ENCODE measurements around the gene PROCA1.
"Not testable (repeated sequence)": the region's sequence is repeated elsewhere in the genome, so short reads cannot be mapped to it uniquely, and the experiment has no call there.

The PROCA1 gene

GRCh38 chr17:28744104-28744971, 32.6 kb upstream of the PROCA1 start:
- DNase-seq (ENCODE audit: low read depth) = peak; percentile 45

GRCh38 chr17:28743243-28744103, 31.8 kb upstream of the PROCA1 start, which contains the start of gene TRAF4:
Gene TRAF4 (plus strand): TSS chr17:28744011. CDS start chr17:28744113, 102 bp downstream.
- peak; percentile 66 for DNase-seq (ENCODE audit: low read depth)

- DNase-seq (ENCODE audit: low read depth) = no peak
Measured at GRCh38 chr17:28741358-28742349, 30.0 kb upstream of the PROCA1 start.

GRCh38 chr17:28740406-28741357, 29.0 kb upstream of the PROCA1 start:
- DNase-seq (ENCODE audit: low read depth) = no peak

DNA sequence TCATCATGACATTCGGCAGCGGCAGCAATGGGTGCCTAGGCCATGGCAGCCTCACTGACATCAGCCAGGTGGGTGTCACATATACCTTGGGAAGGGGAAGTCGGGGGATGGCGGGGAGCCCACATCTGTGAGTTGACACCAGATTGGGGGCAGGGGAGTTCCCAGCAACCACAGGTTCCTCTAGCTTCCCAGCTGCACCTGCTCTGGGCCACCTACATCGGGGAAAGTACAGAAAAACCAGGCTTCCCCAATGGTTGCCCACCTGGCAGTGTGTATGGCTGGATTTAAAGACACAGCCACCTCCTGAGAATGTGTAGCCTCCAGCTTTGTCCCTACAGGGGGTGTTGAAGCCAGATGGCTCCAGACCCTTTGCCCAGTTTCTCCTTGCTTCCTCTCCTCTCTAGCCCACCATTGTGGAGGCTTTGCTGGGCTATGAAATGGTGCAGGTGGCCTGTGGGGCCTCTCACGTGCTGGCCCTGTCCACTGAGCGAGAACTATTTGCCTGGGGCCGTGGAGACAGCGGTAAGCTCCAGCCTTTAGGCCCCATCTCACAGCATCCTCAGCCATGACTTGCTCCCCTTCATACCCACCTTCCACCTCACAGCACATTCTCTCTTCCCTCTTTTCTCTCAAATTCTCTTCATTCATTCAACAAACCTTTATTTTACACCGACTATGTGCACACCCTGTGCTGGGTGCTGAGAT, 27.1 kb upstream of the PROCA1 start:
- DNase-seq (ENCODE audit: low read depth) = no peak

GRCh38 chr17:28737770-28738679, 26.3 kb upstream of the PROCA1 start:
- no peak for DNase-seq (ENCODE audit: low read depth)

- no peak for DNase-seq (ENCODE audit: low read depth)
Measured at GRCh38 chr17:28737316-28737715, 25.6 kb upstream of the PROCA1 start.

DNA sequence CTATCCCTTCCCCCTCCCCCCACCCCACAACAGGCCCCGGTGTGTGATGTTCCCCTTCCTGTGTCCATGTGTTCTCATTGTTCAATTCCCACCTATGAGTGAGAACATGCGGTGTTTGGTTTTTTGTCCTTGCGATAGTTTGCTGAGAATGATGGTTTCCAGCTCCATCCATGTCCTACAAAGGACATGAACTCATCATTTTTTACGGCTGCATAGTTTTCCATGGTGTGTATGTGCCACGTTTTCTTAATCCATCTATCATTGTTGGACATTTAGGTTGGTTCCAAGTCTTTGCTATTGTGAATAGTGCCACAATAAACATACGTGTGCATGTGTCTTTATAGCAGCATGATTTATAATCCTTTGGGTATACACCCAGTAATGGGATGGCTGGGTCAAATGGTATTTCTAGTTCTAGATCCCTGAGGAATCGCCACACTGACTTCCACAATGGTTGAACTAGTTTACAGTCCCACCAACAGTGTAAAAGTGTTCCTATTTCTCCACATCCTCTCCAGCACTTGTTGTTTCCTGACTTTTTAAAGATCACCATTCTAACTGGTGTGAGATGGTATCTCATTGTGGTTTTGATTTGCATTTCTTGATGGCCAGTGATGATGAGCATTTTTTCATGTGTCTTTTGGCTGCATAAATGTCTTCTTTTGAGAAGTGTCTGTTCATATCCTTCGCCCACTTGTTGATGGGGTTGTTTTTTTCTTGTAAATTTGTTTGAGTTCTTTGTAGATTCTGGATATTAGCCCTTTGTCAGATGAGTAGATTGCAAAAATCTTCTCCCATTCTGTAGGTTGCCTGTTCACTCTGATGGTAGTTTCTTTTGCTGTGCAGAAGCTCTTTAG, 24.5 kb upstream of the PROCA1 start:
- DNase-seq (ENCODE audit: low read depth) = not testable (repeated sequence)

GRCh38 chr17:28735242-28735722, 23.6 kb upstream of the PROCA1 start:
- DNase-seq (ENCODE audit: low read depth) = no peak

- DNase-seq (ENCODE audit: low read depth) = no peak
Measured at GRCh38 chr17:28734712-28735241, 23.1 kb upstream of the PROCA1 start.

GRCh38 chr17:28733346-28733745, 21.7 kb upstream of the PROCA1 start:
- no peak for DNase-seq (ENCODE audit: low read depth)

- DNase-seq (ENCODE audit: low read depth) = no peak
Measured at GRCh38 chr17:28729950-28730330, 18.3 kb upstream of the PROCA1 start.

DNA sequence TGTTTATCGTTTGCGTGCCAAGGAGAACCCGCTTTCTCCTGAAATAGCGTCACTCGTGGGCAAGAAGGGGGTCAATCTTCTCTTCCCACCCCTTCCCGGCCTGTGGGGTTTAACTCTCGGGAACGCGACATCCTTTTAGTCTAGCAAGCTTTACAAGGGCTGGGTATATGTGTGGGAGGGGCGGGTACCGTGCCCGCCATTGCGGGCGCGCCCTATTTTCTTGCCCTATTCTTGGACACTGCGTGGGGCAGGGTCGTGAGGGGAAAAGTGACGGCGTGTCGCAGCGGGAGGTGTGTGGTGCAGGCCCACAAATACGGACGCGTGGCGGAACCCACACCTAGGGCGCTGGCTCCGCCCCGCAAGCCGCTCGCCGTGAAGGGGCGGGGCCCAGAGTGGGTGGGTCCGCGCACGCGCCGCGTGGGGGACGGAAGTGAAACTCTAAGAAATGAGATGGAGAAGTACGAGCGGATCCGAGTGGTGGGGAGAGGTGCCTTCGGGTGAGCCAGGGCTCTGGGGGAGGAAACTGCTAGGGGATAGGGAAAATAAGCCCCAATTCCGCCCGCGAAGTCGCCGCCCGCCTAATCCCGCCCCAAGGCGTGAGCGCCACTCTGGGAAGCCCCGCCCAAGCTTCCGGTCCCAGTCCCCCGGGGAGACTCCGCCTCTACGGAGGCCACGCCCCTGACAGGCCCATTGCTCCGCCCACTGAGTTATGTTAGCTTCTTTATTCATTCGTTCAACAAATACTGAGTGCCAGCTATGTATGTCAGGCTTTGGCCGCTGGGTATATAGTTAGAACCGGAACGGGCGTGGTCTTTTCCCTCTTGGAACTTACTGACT, 16.9 kb upstream of the PROCA1 start, which contains the start of gene NEK8:
TSS of gene NEK8 (plus strand) at position 425 of the 837 bp plus-strand sequence. CDS start at position 451, 26 bp downstream.
- peak; percentile 92 for DNase-seq (ENCODE audit: low read depth)

GRCh38 chr17:28726627-28727491, 15.2 kb upstream of the PROCA1 start:
- DNase-seq (ENCODE audit: low read depth) = peak; percentile 83

GRCh38 chr17:28726226-28726626, 14.5 kb upstream of the PROCA1 start, which contains the start of gene TLCD1:
Gene TLCD1 (minus strand): TSS chr17:28726233. CDS start chr17:28726097, 136 bp downstream.
- peak; percentile 46 for DNase-seq (ENCODE audit: low read depth)

Measured in activated T-helper 1 cell treated with Interleukin-2 at 50 U/mL for 16 hours (primary cell).